ENCODE results near the gene CHADL. TPM values are rescaled to one million over a fixed set of nuclear protein-coding genes. Genes with fewer than 3 reads are reported as not detected.
A peak's percentile ranks its signal among the peaks of the same experiment; 100 is the strongest.

CHADL gene
- polyA plus RNA-seq, 1 donor (not counting 4 experiments of a cell fraction or from before 2014, with no cell fraction given) = 0.16 TPM

DNA sequence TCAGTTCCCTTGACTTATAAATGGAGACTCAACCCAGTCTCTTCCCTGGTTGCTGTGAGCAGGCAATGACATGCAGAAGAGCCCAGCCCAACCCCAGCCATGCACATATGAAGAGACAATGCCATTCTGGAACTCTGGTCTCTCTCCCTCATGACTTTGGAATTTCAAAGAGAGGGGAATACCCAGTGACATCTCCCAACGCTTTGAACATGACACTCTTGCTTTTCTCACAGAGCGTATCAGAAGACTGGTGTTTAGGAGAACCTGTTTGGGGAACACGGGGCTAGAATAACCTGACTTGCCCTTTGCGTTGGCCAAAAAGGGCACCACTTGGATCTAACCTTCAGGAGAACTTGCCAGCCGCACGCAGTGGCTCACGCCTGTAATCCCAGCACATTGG is 32.4 kb upstream of the CHADL start:
- dilution Hi-C loops (cut with MboI; ENCODE audit: extremely low pct_ligation_motif_present, low sequenced_read_pairs) = no loop called here
- Histone ChIP-seq H3K4me1 (ENCODE audit: control insufficient read depth, extremely low read depth, insufficient read depth, low read length) (peaks cover 37% of the 10 kb centered on the region), H4K20me1 (ENCODE audit: control insufficient read depth, extremely low read depth, insufficient read depth, low read length) (peaks cover 2% of the 10 kb centered on the region), H3K27ac (ENCODE audit: control insufficient read depth, insufficient read depth, low read length) (peak overlapping the region; percentile 84), H3K4me2 (ENCODE audit: control insufficient read depth, extremely low read depth, insufficient read depth, low read depth, low read length) (peak overlapping the region; percentile 7), H3K4me3 (ENCODE audit: control insufficient read depth in 2 of 3, extremely low read depth in 1 of 3, insufficient read depth in 2 of 3, low read depth in 1 of 3, low read length in 3 of 3) (no peak overlapping the region), H3K9ac (ENCODE audit: control insufficient read depth, extremely low read depth, insufficient read depth, low read length) (peak overlapping the region; percentile 38), H3K27me3 (ENCODE audit: control insufficient read depth, extremely low read depth, insufficient read depth, low read length) (no peaks in the 10 kb centered on the region), H3K36me3 (ENCODE audit: control insufficient read depth in 2 of 2, extremely low read depth in 1 of 2, insufficient read depth in 2 of 2, low read length in 2 of 2) (peaks cover 33 to 50% of the 10 kb centered on the region in 2 experiments), H3K79me2 (ENCODE audit: control insufficient read depth, insufficient read depth, low read length) (peaks cover 47% of the 10 kb centered on the region), H3K9me1 (ENCODE audit: control insufficient read depth, extremely low read depth, insufficient read depth, low read length) (no peaks in the 10 kb centered on the region), H3K9me3 (ENCODE audit: control insufficient read depth, low read depth, low read length) (no peaks in the 10 kb centered on the region), H2AFZ (ENCODE audit: control insufficient read depth, low read length) (no peak overlapping the region)
- FAIRE-seq = peak; percentile 96
- TF ChIP-seq EZH2 (IDR thresholded peaks at IDR 0.05; ENCODE audit: low read length) = no peak
- TF ChIP-seq, protein P1, sequence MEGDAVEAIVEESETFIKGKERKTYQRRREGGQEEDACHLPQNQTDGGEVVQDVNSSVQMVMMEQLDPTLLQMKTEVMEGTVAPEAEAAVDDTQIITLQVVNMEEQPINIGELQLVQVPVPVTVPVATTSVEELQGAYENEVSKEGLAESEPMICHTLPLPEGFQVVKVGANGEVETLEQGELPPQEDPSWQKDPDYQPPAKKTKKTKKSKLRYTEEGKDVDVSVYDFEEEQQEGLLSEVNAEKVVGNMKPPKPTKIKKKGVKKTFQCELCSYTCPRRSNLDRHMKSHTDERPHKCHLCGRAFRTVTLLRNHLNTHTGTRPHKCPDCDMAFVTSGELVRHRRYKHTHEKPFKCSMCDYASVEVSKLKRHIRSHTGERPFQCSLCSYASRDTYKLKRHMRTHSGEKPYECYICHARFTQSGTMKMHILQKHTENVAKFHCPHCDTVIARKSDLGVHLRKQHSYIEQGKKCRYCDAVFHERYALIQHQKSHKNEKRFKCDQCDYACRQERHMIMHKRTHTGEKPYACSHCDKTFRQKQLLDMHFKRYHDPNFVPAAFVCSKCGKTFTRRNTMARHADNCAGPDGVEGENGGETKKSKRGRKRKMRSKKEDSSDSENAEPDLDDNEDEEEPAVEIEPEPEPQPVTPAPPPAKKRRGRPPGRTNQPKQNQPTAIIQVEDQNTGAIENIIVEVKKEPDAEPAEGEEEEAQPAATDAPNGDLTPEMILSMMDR (optimal IDR thresholded peaks at IDR 0.05 in 1 of 3, IDR thresholded peaks at IDR 0.05 in 1 of 3, conservative IDR thresholded peaks at IDR 0.05 in 1 of 3; ENCODE audit: extremely low read depth in 1 of 3, insufficient read depth in 2 of 3, low read length in 3 of 3) = no peak
- DNase-seq (ENCODE audit: low read depth, low spot score) = peak; percentile 60

DNA sequence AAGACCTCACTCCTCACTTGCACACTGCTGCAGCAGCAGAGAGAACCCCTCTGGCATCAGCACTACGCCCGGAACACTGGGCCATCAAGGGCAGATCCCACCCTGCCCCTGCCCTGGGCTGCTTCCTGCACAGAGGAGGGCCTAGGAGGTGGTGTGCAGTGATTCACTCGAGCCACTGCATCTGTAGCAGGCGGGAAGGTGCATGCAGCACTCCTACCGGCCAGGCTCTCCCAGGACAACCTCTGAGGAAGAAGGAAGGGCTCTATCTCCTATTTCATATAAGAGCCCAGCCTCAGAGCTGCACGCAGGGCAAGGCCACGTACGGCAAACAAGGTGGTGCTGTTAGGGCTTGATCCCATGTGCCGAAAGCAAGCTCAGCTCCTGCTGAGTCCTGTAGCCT is 31.1 kb upstream of the CHADL start:
- Histone ChIP-seq H3K9me3 (ENCODE audit: control insufficient read depth, low read depth, low read length) (no peaks in the 10 kb centered on the region), H3K79me2 (ENCODE audit: control insufficient read depth, insufficient read depth, low read length) (peaks cover 48% of the 10 kb centered on the region), H3K27ac (ENCODE audit: control insufficient read depth, insufficient read depth, low read length) (peak overlapping the region; percentile 84), H3K36me3 (ENCODE audit: control insufficient read depth in 2 of 2, extremely low read depth in 1 of 2, insufficient read depth in 2 of 2, low read length in 2 of 2) (peaks cover 39 to 48% of the 10 kb centered on the region in 2 experiments), H3K4me1 (ENCODE audit: control insufficient read depth, extremely low read depth, insufficient read depth, low read length) (peaks cover 37% of the 10 kb centered on the region), H2AFZ (ENCODE audit: control insufficient read depth, low read length) (no peak overlapping the region), H4K20me1 (ENCODE audit: control insufficient read depth, extremely low read depth, insufficient read depth, low read length) (peaks cover 2% of the 10 kb centered on the region), H3K4me3 (ENCODE audit: control insufficient read depth in 2 of 3, extremely low read depth in 1 of 3, insufficient read depth in 2 of 3, low read depth in 1 of 3, low read length in 3 of 3) (no peak overlapping the region), H3K4me2 (ENCODE audit: control insufficient read depth, extremely low read depth, insufficient read depth, low read depth, low read length) (peak overlapping the region; percentile 25), H3K9ac (ENCODE audit: control insufficient read depth, extremely low read depth, insufficient read depth, low read length) (peak overlapping the region; percentile 38), H3K27me3 (ENCODE audit: control insufficient read depth, extremely low read depth, insufficient read depth, low read length) (no peaks in the 10 kb centered on the region), H3K9me1 (ENCODE audit: control insufficient read depth, extremely low read depth, insufficient read depth, low read length) (no peaks in the 10 kb centered on the region)
- dilution Hi-C loops (cut with MboI; ENCODE audit: extremely low pct_ligation_motif_present, low sequenced_read_pairs) = no loop called here
- no peak for FAIRE-seq
- TF ChIP-seq EZH2 (IDR thresholded peaks at IDR 0.05; ENCODE audit: low read length) = no peak
- TF ChIP-seq, protein P1 (optimal IDR thresholded peaks at IDR 0.05 in 1 of 3, IDR thresholded peaks at IDR 0.05 in 1 of 3, conservative IDR thresholded peaks at IDR 0.05 in 1 of 3; ENCODE audit: extremely low read depth in 1 of 3, insufficient read depth in 2 of 3, low read length in 3 of 3) = peak; percentile 51 to 64 (median 52)
- DNase-seq (ENCODE audit: low read depth, low spot score) = peak; percentile 32
